Measurements from ENCODE around the gene MTCL1.

Gene MTCL1

DNA sequence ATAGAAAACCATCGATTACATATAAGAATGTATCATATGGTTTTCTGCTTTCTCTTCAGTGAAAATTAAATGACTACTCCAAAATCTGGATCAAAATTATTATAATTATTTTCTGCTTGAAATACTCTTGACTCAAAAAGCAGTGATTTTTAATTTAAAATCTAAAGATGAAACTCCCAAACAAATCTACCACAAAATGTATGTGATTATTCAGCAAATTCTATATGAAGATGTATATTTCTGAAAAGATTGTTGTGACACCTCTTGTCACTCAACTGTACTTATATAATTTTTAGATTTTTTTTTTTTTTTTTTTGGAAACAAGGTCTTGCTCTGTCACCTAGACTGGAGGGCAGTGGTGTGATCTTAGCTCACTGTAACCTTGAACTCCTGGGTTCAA is 98.6 kb downstream of the MTCL1 start:
- TF ChIP-seq, protein P1, sequence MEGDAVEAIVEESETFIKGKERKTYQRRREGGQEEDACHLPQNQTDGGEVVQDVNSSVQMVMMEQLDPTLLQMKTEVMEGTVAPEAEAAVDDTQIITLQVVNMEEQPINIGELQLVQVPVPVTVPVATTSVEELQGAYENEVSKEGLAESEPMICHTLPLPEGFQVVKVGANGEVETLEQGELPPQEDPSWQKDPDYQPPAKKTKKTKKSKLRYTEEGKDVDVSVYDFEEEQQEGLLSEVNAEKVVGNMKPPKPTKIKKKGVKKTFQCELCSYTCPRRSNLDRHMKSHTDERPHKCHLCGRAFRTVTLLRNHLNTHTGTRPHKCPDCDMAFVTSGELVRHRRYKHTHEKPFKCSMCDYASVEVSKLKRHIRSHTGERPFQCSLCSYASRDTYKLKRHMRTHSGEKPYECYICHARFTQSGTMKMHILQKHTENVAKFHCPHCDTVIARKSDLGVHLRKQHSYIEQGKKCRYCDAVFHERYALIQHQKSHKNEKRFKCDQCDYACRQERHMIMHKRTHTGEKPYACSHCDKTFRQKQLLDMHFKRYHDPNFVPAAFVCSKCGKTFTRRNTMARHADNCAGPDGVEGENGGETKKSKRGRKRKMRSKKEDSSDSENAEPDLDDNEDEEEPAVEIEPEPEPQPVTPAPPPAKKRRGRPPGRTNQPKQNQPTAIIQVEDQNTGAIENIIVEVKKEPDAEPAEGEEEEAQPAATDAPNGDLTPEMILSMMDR (IDR thresholded peaks at IDR 0.05; ENCODE audit: low read depth, low read length), result no peak
- DNase-seq (ENCODE audit: extremely low read depth, low read depth), result no peak

DNA sequence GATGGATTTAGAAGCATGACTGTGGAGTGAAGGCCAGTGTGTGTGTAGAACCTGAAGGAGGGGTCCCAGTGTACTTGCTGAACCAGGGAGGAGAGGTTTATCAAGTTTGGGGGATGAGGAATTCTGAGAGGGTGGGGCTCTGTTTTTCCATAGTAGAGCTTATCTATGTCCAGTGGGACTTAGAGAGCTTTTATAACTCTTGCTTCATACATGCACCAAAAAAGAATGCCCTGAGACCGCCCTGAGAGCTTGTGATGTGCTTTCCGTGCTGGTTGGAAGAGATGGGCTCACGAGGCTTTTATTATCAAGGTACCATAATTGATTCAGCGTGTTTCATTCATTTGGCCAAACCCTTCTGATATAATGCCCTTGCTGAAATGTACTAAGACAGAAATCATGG is 100.2 kb downstream of the MTCL1 start:
- DNase-seq (ENCODE audit: extremely low read depth, low read depth), result no peak
- TF ChIP-seq, protein P1 (IDR thresholded peaks at IDR 0.05; ENCODE audit: low read depth, low read length), result no peak

DNA sequence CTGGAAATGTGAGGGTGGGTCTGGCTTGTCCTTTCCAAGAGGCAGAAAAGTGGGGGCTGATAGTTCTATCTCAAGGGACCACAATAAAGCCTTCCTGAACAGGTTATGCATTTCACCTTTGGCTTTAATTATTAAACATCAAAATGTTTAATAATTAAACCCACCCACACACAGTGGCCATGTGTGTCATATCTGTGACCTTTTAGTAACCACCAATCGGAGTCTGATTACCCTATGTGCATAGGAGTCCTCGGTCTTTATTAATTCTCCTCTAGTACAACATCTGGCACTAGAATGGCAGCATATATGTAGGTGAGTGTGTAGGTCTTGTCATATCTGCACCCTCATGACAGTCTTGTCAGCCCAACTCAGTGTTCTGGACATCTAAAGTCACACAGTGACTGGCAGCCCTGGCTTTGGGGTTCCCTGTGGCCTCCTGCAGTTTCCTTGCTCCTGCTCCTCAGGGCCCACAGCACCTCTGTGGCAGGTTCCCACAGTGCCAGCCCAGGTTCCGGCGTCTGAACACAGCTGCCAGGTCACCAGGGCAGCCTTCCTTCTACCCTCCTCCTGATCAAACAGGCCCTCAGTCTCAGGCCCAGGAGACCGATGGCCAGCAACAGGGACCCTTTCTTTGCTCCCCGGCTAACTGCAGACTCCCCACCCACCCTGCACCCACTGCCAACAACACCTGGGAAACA is 100.9 kb downstream of the MTCL1 start:
- TF ChIP-seq, protein P1 (IDR thresholded peaks at IDR 0.05; ENCODE audit: low read depth, low read length), result no peak
- DNase-seq (ENCODE audit: extremely low read depth, low read depth), result no peak

DNA sequence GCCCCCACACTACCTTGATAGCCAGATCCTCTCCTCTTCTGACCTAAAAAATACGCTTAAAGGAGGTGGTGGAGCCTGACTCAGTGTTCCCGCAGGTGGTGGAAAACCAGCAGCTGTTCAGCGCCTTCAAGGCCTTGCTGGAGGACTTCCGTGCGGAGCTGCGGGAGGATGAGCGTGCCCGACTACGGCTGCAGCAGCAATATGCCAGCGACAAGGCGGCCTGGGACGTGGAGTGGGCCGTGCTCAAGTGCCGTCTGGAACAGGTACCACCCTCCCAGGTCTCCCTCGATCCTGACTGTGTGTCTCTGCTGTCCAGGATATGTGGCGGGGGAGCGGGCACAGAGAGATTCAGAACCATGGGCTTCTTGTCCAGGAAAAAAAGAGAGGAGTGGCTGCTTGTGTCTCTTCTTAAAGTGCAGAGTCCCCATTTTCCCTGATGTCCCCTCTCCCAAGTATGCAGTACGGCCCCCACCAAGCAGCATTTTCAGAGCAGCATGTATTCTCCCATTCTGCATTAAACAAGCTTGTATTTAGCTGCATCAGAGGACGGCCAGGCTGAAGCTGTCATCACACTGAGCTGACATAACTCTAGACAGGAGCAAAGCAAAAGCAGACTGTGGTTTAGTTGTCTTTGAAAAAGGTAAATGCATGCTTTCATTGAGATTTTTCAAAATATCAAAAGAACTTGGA is 101.6 kb downstream of the MTCL1 start:
- TF ChIP-seq, protein P1 (IDR thresholded peaks at IDR 0.05; ENCODE audit: low read depth, low read length), result no peak

DNA sequence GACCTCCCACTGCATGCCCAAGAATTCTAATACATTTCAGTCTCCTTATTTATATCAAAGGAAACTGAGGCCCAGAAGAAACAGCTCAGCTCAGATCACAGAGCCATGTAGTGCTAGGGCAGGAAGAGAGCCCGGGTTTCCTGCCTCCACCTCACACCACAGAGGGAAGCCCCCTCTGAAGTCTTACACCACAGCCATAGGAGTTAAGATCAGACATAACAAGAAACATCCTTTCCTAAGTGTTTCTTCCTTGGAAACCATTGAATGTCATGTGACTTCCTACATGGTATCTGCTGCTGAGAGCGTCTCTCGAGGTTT is 102.1 kb downstream of the MTCL1 start:
- no peak for DNase-seq (ENCODE audit: extremely low read depth, low read depth)
- TF ChIP-seq, protein P1 (IDR thresholded peaks at IDR 0.05; ENCODE audit: low read depth, low read length), result no peak

More for the DNA sequence above, 101.6 kb downstream of the MTCL1 start:
- no peak for DNase-seq (ENCODE audit: extremely low read depth, low read depth)

DNA sequence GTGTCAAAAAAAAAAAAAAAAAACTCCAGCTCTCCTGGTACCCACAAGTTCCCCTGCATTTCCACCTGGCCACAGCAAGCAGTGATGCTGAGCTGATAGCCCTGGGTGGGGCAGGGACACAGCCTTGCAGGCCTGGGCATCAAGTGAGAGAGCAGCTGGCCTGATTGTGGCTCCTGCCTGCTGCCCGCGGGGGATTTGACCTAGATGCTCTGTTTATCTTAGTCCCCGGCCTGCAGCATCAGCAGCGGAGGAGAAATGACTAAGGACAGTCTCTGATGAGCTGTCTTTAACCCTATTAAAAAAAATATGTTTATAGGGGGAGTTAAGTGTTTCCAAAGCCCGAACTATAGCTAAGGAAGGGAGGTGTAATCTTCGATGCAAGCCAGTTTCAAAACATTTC is 102.6 kb downstream of the MTCL1 start:
- TF ChIP-seq, protein P1 (IDR thresholded peaks at IDR 0.05; ENCODE audit: low read depth, low read length), result no peak

DNA sequence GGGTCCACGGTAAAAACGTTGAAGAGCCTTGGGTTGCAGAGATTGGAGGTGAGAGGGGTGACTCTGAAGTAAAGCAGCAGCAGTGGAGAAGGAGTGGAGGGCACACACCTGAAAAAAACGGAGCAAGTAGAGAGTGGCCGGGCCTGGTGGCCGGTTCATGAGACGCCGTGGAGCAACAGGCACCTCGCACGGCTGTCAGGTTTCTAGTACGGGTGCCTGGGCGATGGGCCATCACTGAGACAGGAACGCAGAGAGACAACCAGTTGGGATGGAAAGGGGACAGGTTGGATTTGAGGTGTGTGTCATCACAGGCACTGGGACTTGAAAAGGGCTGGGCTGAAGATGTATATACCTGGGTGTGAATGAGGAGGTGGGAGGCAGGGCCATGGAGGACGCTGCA is 104.2 kb downstream of the MTCL1 start:
- TF ChIP-seq, protein P1 (IDR thresholded peaks at IDR 0.05; ENCODE audit: low read depth, low read length), result no peak
- no peak for DNase-seq (ENCODE audit: extremely low read depth, low read depth)

More for the DNA sequence above, 102.6 kb downstream of the MTCL1 start:
- no peak for DNase-seq (ENCODE audit: extremely low read depth, low read depth)

All from AG09319 (cell line).